HCEC 1CT (cell line): ENCODE measurements around the gene C1orf21.
A peak's percentile ranks its signal among the peaks of the same experiment; 100 is the strongest.

Source experiments
- DNase-seq: peaks from one replicate; pipeline ENCODE4 v3.0.0-alpha.2; 2017

Gene C1orf21

GRCh38 chr1:184563308-184563707, 176.5 kb downstream of the C1orf21 start:
- DNase-seq, result peak; percentile 24

- DNase-seq, result no peak
These were observed 180.2 kb downstream of the C1orf21 start for GRCh38 chr1:184567009-184567408.

DNA sequence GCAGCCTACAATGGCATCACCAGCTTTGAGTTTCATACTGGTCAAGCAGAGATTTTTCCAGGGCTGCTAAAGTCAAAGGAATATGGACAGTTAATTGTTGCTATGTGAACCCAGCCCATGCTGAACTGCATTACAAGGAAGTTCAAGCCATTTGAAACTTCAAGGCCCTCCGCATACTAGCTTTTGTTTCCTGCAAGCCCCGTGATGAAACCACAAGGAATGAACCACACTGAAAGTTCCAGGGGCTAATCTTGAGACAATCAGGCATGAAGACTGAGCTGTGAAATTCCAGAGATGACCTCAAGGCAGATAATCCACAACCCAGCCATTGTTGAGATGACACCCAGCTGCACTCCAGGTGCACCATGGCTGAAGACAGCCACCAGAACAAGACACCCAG, 180.8 kb downstream of the C1orf21 start:
- no peak for DNase-seq

- no peak for DNase-seq
These were observed 181.3 kb downstream of the C1orf21 start for GRCh38 chr1:184568148-184568547.

DNA sequence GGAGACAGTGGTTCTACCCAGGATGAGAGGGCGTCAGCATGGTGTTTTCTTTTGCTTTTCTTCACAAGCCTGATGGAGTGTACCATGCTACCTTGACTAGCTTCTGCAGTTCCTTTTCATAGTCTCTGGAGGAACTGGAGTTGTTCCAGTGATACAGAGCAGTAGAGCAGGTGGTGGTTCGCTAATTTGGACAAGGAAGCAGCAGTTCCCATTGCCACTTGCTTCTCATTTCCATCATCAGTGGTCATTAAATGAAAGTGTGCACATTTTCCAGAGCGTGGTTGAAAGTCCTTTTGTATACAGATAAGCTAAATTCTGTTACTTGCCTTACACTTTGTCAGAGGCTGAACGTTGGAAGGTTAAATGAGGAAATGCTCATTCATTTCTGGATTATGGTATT, 182.3 kb downstream of the C1orf21 start:
- no peak for DNase-seq

DNA sequence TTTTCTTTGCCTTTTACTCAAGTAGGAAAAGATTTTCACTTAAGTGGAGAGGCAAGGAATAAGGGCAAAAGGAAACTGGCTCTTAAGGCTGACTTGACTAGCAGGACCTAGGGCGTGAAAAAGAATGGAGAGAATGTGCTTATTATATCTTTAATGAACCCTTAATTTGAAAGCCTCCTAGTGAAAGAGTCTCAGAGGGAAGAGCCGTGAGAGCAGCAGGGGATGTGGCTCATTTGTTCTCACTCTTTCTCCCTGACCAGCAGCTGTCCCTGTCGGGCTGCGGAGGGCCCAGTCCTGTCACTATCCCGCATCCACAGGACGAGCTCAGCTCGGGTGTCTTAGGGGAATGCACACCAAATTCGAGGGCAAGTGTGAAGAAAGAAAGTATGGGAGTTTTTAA, 187.8 kb downstream of the C1orf21 start:
- no peak for DNase-seq

GRCh38 chr1:184576822-184577221, 190.0 kb downstream of the C1orf21 start:
- no peak for DNase-seq

- DNase-seq, result no peak
These were observed 190.5 kb downstream of the C1orf21 start for GRCh38 chr1:184577319-184577718.

- no peak for DNase-seq
These were observed 195.6 kb downstream of the C1orf21 start for GRCh38 chr1:184582411-184582810.

- no peak for DNase-seq
These were observed 197.0 kb downstream of the C1orf21 start for GRCh38 chr1:184583849-184584248.

DNA sequence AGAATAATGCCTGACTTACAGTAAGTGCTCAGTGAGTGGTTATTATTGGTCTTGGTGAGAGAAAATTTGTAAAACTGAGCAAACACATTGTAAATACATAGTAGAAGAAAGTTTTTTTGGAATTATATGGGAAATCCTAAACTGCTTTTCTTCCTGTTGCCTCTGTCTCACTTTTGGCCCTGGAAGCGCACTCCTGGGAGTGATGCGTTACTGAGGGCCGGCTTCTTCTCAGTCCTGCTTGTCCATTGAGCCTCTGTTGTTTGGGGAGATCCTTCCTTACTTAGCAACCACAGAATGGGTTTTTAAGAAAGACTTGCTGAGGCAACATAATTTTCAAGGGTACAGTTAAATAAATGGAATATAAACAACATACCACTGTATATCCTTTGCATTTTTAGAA, 201.9 kb downstream of the C1orf21 start:
- DNase-seq, result no peak

DNA sequence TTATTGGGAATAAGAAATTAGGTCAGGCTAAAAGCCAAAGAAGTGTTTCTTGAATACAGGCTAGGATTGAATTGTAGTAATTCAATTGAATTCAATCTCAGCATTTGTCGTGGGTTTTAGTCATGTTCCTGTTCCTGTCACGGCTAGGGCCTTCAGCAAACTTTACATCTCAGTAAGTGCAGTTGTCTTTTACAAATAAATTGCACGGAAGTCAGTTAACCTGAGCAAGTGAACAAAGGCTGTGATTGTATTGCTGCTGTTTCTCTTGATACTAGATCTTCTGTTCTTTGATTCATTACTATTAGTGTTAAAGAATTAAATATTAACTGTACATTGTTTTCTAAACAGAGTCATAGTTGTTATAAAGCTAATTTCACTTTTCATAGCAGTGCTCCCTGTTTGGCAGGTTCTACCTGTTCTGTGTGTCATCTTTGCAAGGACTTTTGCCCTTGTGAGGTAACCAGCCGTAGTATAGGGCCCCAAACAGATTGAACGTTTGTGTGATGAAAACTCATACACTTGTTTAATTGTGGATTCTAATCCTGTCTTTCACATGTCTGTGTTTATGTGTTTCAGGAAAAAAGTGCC, 203.4 kb downstream of the C1orf21 start:
- no peak for DNase-seq

DNA sequence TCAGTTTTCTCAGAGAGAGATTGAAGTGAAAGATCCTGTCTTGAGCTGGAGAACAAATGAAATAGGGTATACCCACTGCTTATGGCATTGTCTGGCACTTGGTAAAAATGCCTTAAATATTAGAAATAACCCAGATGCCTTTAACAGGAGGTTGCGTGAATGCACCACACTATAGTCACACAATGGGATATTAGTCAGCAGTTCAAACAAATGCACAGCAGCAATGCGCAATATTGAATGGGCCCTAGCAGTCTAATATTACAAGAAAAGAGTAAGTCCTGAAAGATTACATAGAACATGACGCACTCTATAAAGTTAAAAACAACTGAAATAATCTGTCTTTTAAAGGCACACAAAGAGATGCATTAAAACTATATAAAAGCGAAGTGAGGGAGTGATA, 206.8 kb downstream of the C1orf21 start:
- no peak for DNase-seq

DNA sequence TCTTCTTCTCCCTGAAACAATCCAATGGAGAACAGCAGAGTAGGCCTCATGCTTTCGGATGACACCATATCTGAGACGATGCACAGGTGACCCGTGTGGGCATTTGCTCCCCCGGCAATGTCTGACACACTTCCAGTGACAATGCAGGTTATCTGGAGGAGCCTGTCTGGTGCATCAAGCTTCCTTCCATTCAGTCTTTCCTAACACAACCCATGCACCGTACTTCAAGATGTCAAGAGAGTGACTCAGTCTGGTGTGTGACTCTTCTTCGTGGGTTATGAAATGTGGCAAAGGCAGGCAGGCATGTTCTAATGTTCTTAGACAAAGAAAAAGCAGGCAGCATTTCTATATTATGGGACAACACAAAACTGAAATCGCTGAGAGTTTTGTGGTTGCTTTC, 208.8 kb downstream of the C1orf21 start:
- peak; percentile 82 for DNase-seq

- no peak for DNase-seq
These were observed 210.3 kb downstream of the C1orf21 start for GRCh38 chr1:184596950-184597645.

DNA sequence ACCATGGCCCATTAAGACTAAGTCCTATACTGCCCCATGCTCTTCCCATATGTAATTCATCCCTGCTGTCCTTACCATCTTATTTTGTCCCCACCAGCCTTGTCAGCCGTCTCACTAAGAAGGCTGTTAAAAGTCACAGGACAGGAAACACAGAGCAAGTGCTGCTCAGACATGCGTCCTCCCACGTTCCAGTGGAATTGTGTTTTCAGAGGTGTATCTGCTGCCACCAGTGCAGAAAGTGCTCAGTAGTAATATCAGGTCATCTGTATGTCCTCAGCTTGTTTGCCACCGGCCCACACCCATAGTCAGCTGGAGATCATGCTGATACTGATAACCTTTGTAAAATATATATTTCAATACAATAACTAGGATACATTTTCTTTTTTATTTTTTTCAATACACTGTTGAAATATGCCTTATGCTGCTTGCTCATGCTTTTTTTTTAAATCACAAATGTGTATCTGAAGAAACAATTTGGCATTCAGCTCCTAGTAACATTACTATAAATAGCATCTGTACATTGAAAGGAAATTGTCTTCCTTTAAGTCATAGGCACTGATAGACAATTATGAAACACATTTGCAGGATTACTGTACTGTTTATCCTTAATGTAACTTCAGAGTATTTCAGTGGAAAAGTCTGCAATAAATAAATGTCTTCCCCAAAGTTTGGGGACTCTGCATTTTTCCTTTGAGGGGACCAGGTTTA, 211.0 kb downstream of the C1orf21 start:
- peak; percentile 63 for DNase-seq

- DNase-seq, result no peak
These were observed 211.8 kb downstream of the C1orf21 start for GRCh38 chr1:184598403-184599193.

GRCh38 chr1:184604152-184604900, 217.5 kb downstream of the C1orf21 start:
- no peak for DNase-seq

DNA sequence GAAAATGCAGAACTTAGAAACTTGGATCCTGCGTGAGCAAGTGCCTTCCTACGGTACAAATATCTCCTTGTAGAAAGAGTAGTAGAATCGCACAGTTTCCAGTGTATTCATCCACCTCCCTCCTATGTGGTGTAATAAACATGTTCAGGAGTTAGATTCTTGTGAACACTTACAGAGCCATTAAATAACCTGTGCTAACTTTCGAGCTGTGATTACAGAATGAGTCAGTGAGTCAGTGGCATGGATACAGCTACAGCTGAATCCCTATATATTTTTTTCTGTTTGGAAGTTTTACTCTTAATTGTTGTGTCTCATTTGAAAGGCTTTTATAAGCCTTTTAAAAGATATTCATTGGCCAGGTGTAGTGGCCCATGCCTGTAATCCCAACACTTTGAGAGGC, 219.1 kb downstream of the C1orf21 start:
- DNase-seq, result peak; percentile 32

- no peak for DNase-seq
These were observed 220.0 kb downstream of the C1orf21 start for GRCh38 chr1:184606786-184607185.

GRCh38 chr1:184608581-184608980, 221.8 kb downstream of the C1orf21 start:
- no peak for DNase-seq

DNA sequence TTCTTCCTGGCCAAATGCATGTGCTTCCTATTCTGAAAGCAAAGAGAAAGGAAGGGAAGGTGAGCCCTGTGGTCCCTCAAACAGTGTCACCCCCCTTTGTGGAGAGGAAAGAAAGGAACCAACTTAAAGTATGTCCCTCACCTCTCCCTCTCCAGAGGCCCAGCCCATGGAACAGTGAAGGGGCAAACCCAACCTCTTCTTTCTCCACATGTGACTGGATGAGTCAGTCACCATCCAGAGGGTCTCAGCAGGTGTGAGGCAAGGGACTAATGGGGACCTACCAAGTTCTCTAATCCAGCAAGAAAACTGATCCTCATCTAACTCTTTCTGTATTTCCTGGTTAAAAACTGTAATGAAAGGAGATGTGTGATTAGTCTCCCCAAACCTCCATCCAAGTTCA, 222.2 kb downstream of the C1orf21 start:
- DNase-seq, result no peak
